ENCODE results near the gene BIRC5.

BIRC5 gene

GRCh38 chr17:78175643-78175981 is 38.4 kb upstream of the BIRC5 start:
- H3K4me3 ChIP-seq (ENCODE audit: control insufficient read depth, low read depth, low read length), result no peak overlapping the region
- DNase-seq (ENCODE audit: low read depth), result no peak
- no peak for TF ChIP-seq CTCF (conservative IDR thresholded peaks at IDR 0.05; ENCODE audit: control insufficient read depth, insufficient read depth, low read depth, low read length)

GRCh38 chr17:78176548-78177025 is 37.5 kb upstream of the BIRC5 start:
- DNase-seq (ENCODE audit: low read depth), result peak; percentile 41
- peak; percentile 78 for TF ChIP-seq CTCF (conservative IDR thresholded peaks at IDR 0.05; ENCODE audit: control insufficient read depth, insufficient read depth, low read depth, low read length)

GRCh38 chr17:78179372-78179771 is 34.7 kb upstream of the BIRC5 start:
- TF ChIP-seq CTCF (conservative IDR thresholded peaks at IDR 0.05; ENCODE audit: control insufficient read depth, insufficient read depth, low read depth, low read length), result no peak
- H3K4me3 ChIP-seq (ENCODE audit: control insufficient read depth, low read depth, low read length), result no peak overlapping the region

More at GRCh38 chr17:78176548-78177025, 37.5 kb upstream of the BIRC5 start:
- no peak overlapping the region for H3K4me3 ChIP-seq (ENCODE audit: control insufficient read depth, low read depth, low read length)

GRCh38 chr17:78180083-78180482 is 34.0 kb upstream of the BIRC5 start:
- no peak for TF ChIP-seq CTCF (conservative IDR thresholded peaks at IDR 0.05; ENCODE audit: control insufficient read depth, insufficient read depth, low read depth, low read length)
- DNase-seq (ENCODE audit: low read depth), result no peak
- H3K4me3 ChIP-seq (ENCODE audit: control insufficient read depth, low read depth, low read length), result no peak overlapping the region

More at GRCh38 chr17:78179372-78179771, 34.7 kb upstream of the BIRC5 start:
- peak; percentile 39 for DNase-seq (ENCODE audit: low read depth)

- DNase-seq (ENCODE audit: low read depth), result no peak
- no peak overlapping the region for H3K4me3 ChIP-seq (ENCODE audit: control insufficient read depth, low read depth, low read length)
- TF ChIP-seq CTCF (conservative IDR thresholded peaks at IDR 0.05; ENCODE audit: control insufficient read depth, insufficient read depth, low read depth, low read length), result no peak
These were observed 33.5 kb upstream of the BIRC5 start for GRCh38 chr17:78180508-78180907.

- no peak for TF ChIP-seq CTCF (conservative IDR thresholded peaks at IDR 0.05; ENCODE audit: control insufficient read depth, insufficient read depth, low read depth, low read length)
- no peak overlapping the region for H3K4me3 ChIP-seq (ENCODE audit: control insufficient read depth, low read depth, low read length)
- DNase-seq (ENCODE audit: low read depth), result no peak
These were observed 31.5 kb upstream of the BIRC5 start for GRCh38 chr17:78182504-78182903.

- no peak for DNase-seq (ENCODE audit: low read depth)
- no peak for TF ChIP-seq CTCF (conservative IDR thresholded peaks at IDR 0.05; ENCODE audit: control insufficient read depth, insufficient read depth, low read depth, low read length)
- H3K4me3 ChIP-seq (ENCODE audit: control insufficient read depth, low read depth, low read length), result no peak overlapping the region
These were observed 30.1 kb upstream of the BIRC5 start for GRCh38 chr17:78183916-78184315.

Data from fibroblast of mammary gland (primary cell).